CD8-positive, alpha-beta memory T cell (primary cell): Measurements from ENCODE around the gene LDAF1. TPM values are rescaled to one million over a fixed set of nuclear protein-coding genes. Genes with fewer than 3 reads are reported as not detected.

Experiments used
- CTCF ChIA-PET: fragments of 350-600 bp; sonication (Branson Sonifier 250); formaldehyde crosslinking; loops from one replicate; lab custom pipeline; 2021; ENCODE audit warnings: antibody characterized with exemption; lab: Charles Lee
- POLR2A ChIA-PET: fragments of 350-600 bp; sonication (Branson Sonifier 250); formaldehyde crosslinking; loops from one replicate; lab custom pipeline; 2021; ENCODE audit warnings: antibody characterized with exemption; lab: Charles Lee
- DNase-seq, 5 donors: peaks; one replicate each; pipeline versions ENCODE4 v3.0.0 to v3.0.0-alpha.2; 2020 to 2022; ENCODE audit warnings: mixed read lengths in 1 of 5
- H3K27ac ChIP-seq: one replicate; pipeline ENCODE4 v1.7.0; 2013; ENCODE audit warnings: low read depth, mild to moderate bottlenecking, low read length, moderate library complexity
- H3K27me3 ChIP-seq: 2 replicates; pipeline ENCODE4 v1.7.0; 2013; ENCODE audit warnings: low read length, mild to moderate bottlenecking; ENCODE audit not compliant: insufficient read depth, poor library complexity, severe bottlenecking
- H3K36me3 ChIP-seq: 2 replicates; pipeline ENCODE4 v1.7.0; 2013; ENCODE audit warnings: mild to moderate bottlenecking, low read length, moderate library complexity; ENCODE audit not compliant: insufficient read depth
- H3K4me1 ChIP-seq: 2 replicates; pipeline ENCODE4 v1.7.0; 2013; ENCODE audit warnings: mild to moderate bottlenecking, low read length, moderate library complexity; ENCODE audit not compliant: insufficient read depth
- H3K4me3 ChIP-seq: 2 replicates; pipeline ENCODE4 v1.7.0; 2013; ENCODE audit warnings: mild to moderate bottlenecking, low read length
- H3K9me3 ChIP-seq: 2 replicates; pipeline ENCODE4 v1.7.0; 2013; ENCODE audit warnings: mild to moderate bottlenecking, low read length
- H3K27ac Mint-ChIP-seq, 8 donors: one replicate each; pipeline ENCODE4 v1.8.0; 2020 to 2021; ENCODE audit warnings: mixed read lengths in 8 of 8, mild to moderate bottlenecking in 6 of 8, inconsistent platforms in 3 of 8, moderate library complexity in 3 of 8
- H3K27me3 Mint-ChIP-seq, 2 donors: one replicate each; pipeline ENCODE4 v1.8.0; 2020 to 2021; ENCODE audit warnings: mixed read lengths in 2 of 2, mild to moderate bottlenecking in 1 of 2, moderate library complexity in 1 of 2
- H3K36me3 Mint-ChIP-seq, 3 donors: one replicate each; pipeline ENCODE4 v1.8.0; 2020 to 2021; ENCODE audit warnings: mixed read lengths in 3 of 3, inconsistent platforms in 1 of 3, mild to moderate bottlenecking in 1 of 3
- H3K4me1 Mint-ChIP-seq, 3 donors: one replicate each; pipeline ENCODE4 v1.8.0; 2020 to 2021; ENCODE audit warnings: mixed read lengths in 3 of 3, inconsistent platforms in 1 of 3, mild to moderate bottlenecking in 1 of 3
- H3K4me3 Mint-ChIP-seq, 7 donors: one replicate each; pipeline ENCODE4 v1.8.0; 2020 to 2021; ENCODE audit warnings: mixed read lengths in 7 of 7, mild to moderate bottlenecking in 6 of 7, moderate library complexity in 4 of 7, inconsistent platforms in 2 of 7
- H3K9me3 Mint-ChIP-seq, 5 donors: one replicate each; pipeline ENCODE4 v1.8.0; 2020 to 2022; ENCODE audit warnings: mixed read lengths in 5 of 5, mild to moderate bottlenecking in 3 of 5, moderate library complexity in 2 of 5, inconsistent platforms in 1 of 5
- polyA plus RNA-seq: library from polyadenylated mRNA; unstranded; fragments of 300-500 nt; fragmentation: Illumina TruSeq; gene quantifications from one replicate; pipeline ENCODE4 v1.2.3, GENCODE V29; 2021
- total RNA-seq, 2 experiments: library from RNA; stranded (reverse); gene quantifications; one replicate each; pipeline ENCODE4 v1.2.3, GENCODE V29; 2021

The LDAF1 gene
- total and polyA plus RNA-seq, 3 experiments from 2014 or later: 8.8 to 16.0 (median 9.5) TPM

GRCh38 chr16:21175397-21175796, 16.9 kb downstream of the LDAF1 start:
- no peak overlapping the region for H3K4me3 ChIP-seq
- Mint-ChIP-seq H3K27ac (no peak overlapping the region), H3K36me3 (peaks cover 31 to 78% (median 44%) of the 10 kb centered on the region in 3 donors), H3K4me3 (no peak overlapping the region), H3K27me3 (peaks cover 0 to 1% of the 10 kb centered on the region in 2 donors), H3K4me1 (no peaks in the 10 kb centered on the region), H3K9me3 (no peaks in the 10 kb centered on the region)
- no peaks in the 10 kb centered on the region for H3K9me3 ChIP-seq
- ChIA-PET POLR2A (no interaction called here), CTCF (no interaction called here)
- H3K4me1 ChIP-seq: no peaks in the 10 kb centered on the region
- DNase-seq: no peak
- H3K36me3 ChIP-seq: peaks cover 13% of the 10 kb centered on the region
- H3K27ac ChIP-seq: no peak overlapping the region
- no peaks in the 10 kb centered on the region for H3K27me3 ChIP-seq

- no peaks in the 10 kb centered on the region for H3K27me3 Mint-ChIP-seq
- no peak for DNase-seq
- Histone ChIP-seq H3K36me3 (no peaks in the 10 kb centered on the region), H3K4me3 (no peak overlapping the region), H3K27ac (no peak overlapping the region), H3K4me1 (no peaks in the 10 kb centered on the region), H3K9me3 (no peaks in the 10 kb centered on the region), H3K27me3 (no peaks in the 10 kb centered on the region)
- H3K4me1 Mint-ChIP-seq: no peaks in the 10 kb centered on the region
- no peaks in the 10 kb centered on the region for H3K9me3 Mint-ChIP-seq
- CTCF ChIA-PET: interaction anchor here (1.2 kb wide), 1 partner anchor 9 kb away, joined by 4 read pairs; no protein-coding TSS in a partner anchor
- POLR2A ChIA-PET: no interaction called here
- H3K36me3 Mint-ChIP-seq: peaks cover 35 to 67% (median 59%) of the 10 kb centered on the region in 3 donors
- no peak overlapping the region for H3K27ac Mint-ChIP-seq
- no peak overlapping the region for H3K4me3 Mint-ChIP-seq
Measured at GRCh38 chr16:21179126-21179982, 20.9 kb downstream of the LDAF1 start.

GRCh38 chr16:21179983-21180365, 21.5 kb downstream of the LDAF1 start:
- Histone ChIP-seq H3K4me3 (no peak overlapping the region), H3K4me1 (no peaks in the 10 kb centered on the region), H3K36me3 (no peaks in the 10 kb centered on the region), H3K27me3 (no peaks in the 10 kb centered on the region), H3K9me3 (no peaks in the 10 kb centered on the region), H3K27ac (no peak overlapping the region)
- no peak for DNase-seq
- no peaks in the 10 kb centered on the region for H3K27me3 Mint-ChIP-seq
- ChIA-PET POLR2A (no interaction called here), CTCF (interaction anchor here (1.2 kb wide), 1 partner anchor 9 kb away, joined by 4 read pairs; no protein-coding TSS in a partner anchor)
- H3K4me1 Mint-ChIP-seq: no peaks in the 10 kb centered on the region
- peaks cover 30 to 61% (median 52%) of the 10 kb centered on the region in 3 donors for H3K36me3 Mint-ChIP-seq
- no peak overlapping the region for H3K4me3 Mint-ChIP-seq
- H3K9me3 Mint-ChIP-seq: no peaks in the 10 kb centered on the region
- no peak overlapping the region for H3K27ac Mint-ChIP-seq

- no peaks in the 10 kb centered on the region for H3K36me3 ChIP-seq
- Mint-ChIP-seq H3K4me1 (peaks cover 3 to 6% (median 5%) of the 10 kb centered on the region in 3 donors), H3K36me3 (peaks cover 14 to 33% (median 31%) of the 10 kb centered on the region in 3 donors)
Measured at GRCh38 chr16:21183995-21184394, 25.5 kb downstream of the LDAF1 start.

GRCh38 chr16:21184834-21185233, 26.4 kb downstream of the LDAF1 start:
- Mint-ChIP-seq H3K27me3 (peaks cover 4 to 5% of the 10 kb centered on the region in 2 donors), H3K4me1 (peaks cover 3 to 6% (median 5%) of the 10 kb centered on the region in 3 donors), H3K4me3 (no peak overlapping the region), H3K36me3 (peaks cover 12 to 26% (median 24%) of the 10 kb centered on the region in 3 donors), H3K27ac (no peak overlapping the region), H3K9me3 (peaks cover 0 to under 1% (median 0%) of the 10 kb centered on the region in 5 donors)
- Histone ChIP-seq H3K9me3 (no peaks in the 10 kb centered on the region), H3K36me3 (no peaks in the 10 kb centered on the region), H3K27ac (no peak overlapping the region), H3K4me1 (no peaks in the 10 kb centered on the region), H3K27me3 (no peaks in the 10 kb centered on the region), H3K4me3 (no peak overlapping the region)
- CTCF ChIA-PET: no interaction called here
- DNase-seq: no peak
- POLR2A ChIA-PET: no interaction called here

More at GRCh38 chr16:21183995-21184394, 25.5 kb downstream of the LDAF1 start:
- Histone ChIP-seq H3K27me3 (no peaks in the 10 kb centered on the region), H3K27ac (no peak overlapping the region), H3K4me3 (no peak overlapping the region), H3K4me1 (no peaks in the 10 kb centered on the region), H3K9me3 (no peaks in the 10 kb centered on the region)
- POLR2A ChIA-PET: no interaction called here
- peaks cover 3 to 4% of the 10 kb centered on the region in 2 donors for H3K27me3 Mint-ChIP-seq
- no peaks in the 10 kb centered on the region for H3K9me3 Mint-ChIP-seq
- CTCF ChIA-PET: no interaction called here
- H3K4me3 Mint-ChIP-seq: no peak overlapping the region
- no peak for DNase-seq
- no peak overlapping the region for H3K27ac Mint-ChIP-seq

GRCh38 chr16:21185659-21186325, 27.3 kb downstream of the LDAF1 start:
- CTCF ChIA-PET: no interaction called here
- Histone ChIP-seq H3K36me3 (no peaks in the 10 kb centered on the region), H3K27ac (no peak overlapping the region), H3K4me1 (no peaks in the 10 kb centered on the region), H3K9me3 (no peaks in the 10 kb centered on the region), H3K4me3 (no peak overlapping the region), H3K27me3 (no peaks in the 10 kb centered on the region)
- POLR2A ChIA-PET: no interaction called here
- Mint-ChIP-seq H3K27me3 (peaks cover 5 to 8% of the 10 kb centered on the region in 2 donors), H3K36me3 (peaks cover 12 to 20% (median 19%) of the 10 kb centered on the region in 3 donors), H3K4me3 (no peak overlapping the region), H3K9me3 (peaks cover 0 to 4% (median 3%) of the 10 kb centered on the region in 5 donors), H3K27ac (peak overlapping the region in 1 of 8 donors; percentile 38), H3K4me1 (peaks cover 3 to 6% (median 5%) of the 10 kb centered on the region in 3 donors)
- DNase-seq: no peak

GRCh38 chr16:21186326-21186691, 27.8 kb downstream of the LDAF1 start:
- Histone ChIP-seq H3K27ac (no peak overlapping the region), H3K36me3 (no peaks in the 10 kb centered on the region), H3K4me3 (no peak overlapping the region), H3K4me1 (no peaks in the 10 kb centered on the region), H3K27me3 (no peaks in the 10 kb centered on the region), H3K9me3 (no peaks in the 10 kb centered on the region)
- Mint-ChIP-seq H3K9me3 (peaks cover 0 to 4% (median 3%) of the 10 kb centered on the region in 5 donors), H3K4me3 (no peak overlapping the region), H3K4me1 (peaks cover 3 to 6% (median 5%) of the 10 kb centered on the region in 3 donors), H3K27ac (peak overlapping the region in 1 of 8 donors; percentile 24), H3K36me3 (peaks cover 10 to 15% (median 14%) of the 10 kb centered on the region in 3 donors), H3K27me3 (peaks cover 5 to 11% of the 10 kb centered on the region in 2 donors)
- ChIA-PET CTCF (no interaction called here), POLR2A (no interaction called here)
- no peak for DNase-seq

GRCh38 chr16:21189311-21189710, 30.8 kb downstream of the LDAF1 start:
- no peaks in the 10 kb centered on the region for H3K27me3 ChIP-seq
- ChIA-PET POLR2A (no interaction called here), CTCF (interaction anchor here (1.1 to 1.6 kb wide), 5 partner anchors 9 to 369 kb away, joined by 3 to 5 read pairs (median 4); no protein-coding TSS in a partner anchor)
- no peaks in the 10 kb centered on the region for H3K36me3 ChIP-seq
- H3K27ac ChIP-seq: no peak overlapping the region
- H3K4me1 ChIP-seq: no peaks in the 10 kb centered on the region
- H3K27me3 Mint-ChIP-seq: peaks cover 10 to 27% of the 10 kb centered on the region in 2 donors
- H3K4me1 Mint-ChIP-seq: peaks cover 3 to 6% (median 5%) of the 10 kb centered on the region in 3 donors
- DNase-seq: no peak
- peak overlapping the region in 1 of 8 donors; percentile 30 for H3K27ac Mint-ChIP-seq
- peaks cover 0 to 4% (median 3%) of the 10 kb centered on the region in 5 donors for H3K9me3 Mint-ChIP-seq
- H3K4me3 Mint-ChIP-seq: no peak overlapping the region
- H3K36me3 Mint-ChIP-seq: peaks cover 0 to under 1% (median 0%) of the 10 kb centered on the region in 3 donors
- H3K4me3 ChIP-seq: no peak overlapping the region
- no peaks in the 10 kb centered on the region for H3K9me3 ChIP-seq
